ENCODE data around the gene ANKRD53.

Gene ANKRD53

DNA sequence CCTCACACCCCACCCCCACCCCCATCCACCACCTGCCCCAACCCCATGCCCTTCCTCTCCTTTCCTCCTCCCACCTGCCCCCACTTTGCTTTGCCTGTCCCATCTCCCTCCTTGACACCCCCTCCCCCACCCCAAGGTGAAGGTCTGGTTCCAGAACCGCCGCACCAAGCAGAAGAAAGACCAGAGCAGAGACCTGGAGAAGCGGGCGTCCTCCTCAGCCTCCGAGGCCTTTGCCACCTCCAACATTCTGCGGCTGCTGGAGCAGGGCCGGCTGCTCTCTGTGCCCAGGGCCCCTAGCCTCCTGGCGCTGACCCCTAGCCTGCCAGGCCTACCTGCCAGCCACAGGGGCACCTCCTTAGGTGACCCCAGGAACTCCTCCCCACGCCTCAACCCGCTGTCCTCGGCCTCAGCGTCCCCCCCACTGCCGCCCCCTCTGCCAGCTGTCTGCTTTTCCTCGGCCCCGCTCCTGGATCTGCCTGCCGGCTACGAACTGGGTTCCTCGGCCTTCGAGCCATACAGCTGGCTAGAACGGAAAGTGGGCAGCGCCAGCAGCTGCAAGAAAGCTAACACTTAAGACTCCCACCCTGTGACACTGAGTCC lies 45.7 kb upstream of the ANKRD53 start:
- no peaks in the 10 kb centered on the region for H3K9me3 ChIP-seq (replicated peaks in 1 of 2; ENCODE audit: control insufficient read depth in 2 of 2, insufficient read depth in 1 of 2, low read depth in 1 of 2, low read length in 2 of 2)
- H2BK120ac ChIP-seq (ENCODE audit: low read depth, low read length), result no peak overlapping the region
- WGBS, 2 donors (ENCODE audit: extremely low coverage in 2 of 2, insufficient read length in 2 of 2, insufficient replicate concordance in 1 of 2), result no CpG with 5 or more reads among the region's 21 CpGs
- H3K27ac ChIP-seq (replicated peaks; ENCODE audit: low read length), result no peak overlapping the region
- H3K27me3 ChIP-seq (ENCODE audit: control insufficient read depth in 3 of 3, insufficient read depth in 3 of 3, low read depth in 1 of 3, low read length in 3 of 3), result no peaks in the 10 kb centered on the region
- no peak for DNase-seq (ENCODE audit: low spot score)
- peak overlapping the region; percentile 61 for H3K23ac ChIP-seq (ENCODE audit: low read depth, low read length, poor library complexity)
- no peak overlapping the region for H3K14ac ChIP-seq (ENCODE audit: low read length)
- no peak overlapping the region for H4K91ac ChIP-seq (ENCODE audit: low read depth, low read length, poor library complexity)
- peaks cover 19 to 23% of the 10 kb centered on the region in 2 donors for H3K4me1 ChIP-seq (ENCODE audit: control insufficient read depth in 2 of 2, insufficient read depth in 1 of 2, low read depth in 1 of 2, low read length in 2 of 2)
- H3K4ac ChIP-seq (ENCODE audit: low read length), result no peak overlapping the region
- no peak overlapping the region for H4K8ac ChIP-seq (ENCODE audit: low read depth, low read length)
- no peak overlapping the region for H2AFZ ChIP-seq (ENCODE audit: low read length)
- peak overlapping the region; percentile 64 for H2AK5ac ChIP-seq (ENCODE audit: low read depth, low read length)
- peak overlapping the region; percentile 43 for H2BK15ac ChIP-seq (ENCODE audit: low read length)
- H3K36me3 ChIP-seq (replicated peaks in 1 of 2; ENCODE audit: control insufficient read depth in 2 of 2, insufficient read depth in 2 of 2, low read length in 2 of 2), result peaks cover 0 to 17% of the 10 kb centered on the region in 2 donors
- no peaks in the 10 kb centered on the region for H3K79me1 ChIP-seq (ENCODE audit: low read depth, low read length)
- H2BK12ac ChIP-seq (ENCODE audit: low read length), result peak overlapping the region; percentile 8
- no peak overlapping the region for H3K4me3 ChIP-seq (ENCODE audit: low read length in 2 of 2)
- H3K9ac ChIP-seq (ENCODE audit: low read depth, low read length, poor library complexity), result no peak overlapping the region
- peak overlapping the region; percentile 20 for H3K18ac ChIP-seq (ENCODE audit: low read length)
- H3K4me2 ChIP-seq (ENCODE audit: insufficient read depth, low read length, poor library complexity, severe bottlenecking), result no peak overlapping the region
- no peak overlapping the region for H2BK5ac ChIP-seq (ENCODE audit: low read length)

DNA sequence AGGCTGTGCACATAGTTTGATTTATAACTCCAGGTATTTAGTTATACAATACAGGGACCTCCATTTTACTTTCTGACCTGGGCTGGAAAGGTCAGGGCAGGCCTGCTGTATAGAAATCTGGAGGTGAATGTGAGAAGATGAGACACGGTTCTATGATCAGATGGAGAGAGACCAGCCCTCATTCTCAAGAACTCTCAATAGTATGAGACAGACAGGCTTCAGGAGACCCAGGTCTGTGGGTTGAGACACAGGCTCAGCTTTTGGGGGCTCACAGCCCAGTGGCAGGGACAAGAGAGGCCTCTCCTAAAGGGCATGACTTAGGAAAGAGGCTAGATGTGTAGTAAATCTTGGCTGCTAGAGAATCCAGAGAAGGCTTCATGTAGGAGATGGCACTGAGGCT lies 43.4 kb upstream of the ANKRD53 start:
- Histone ChIP-seq H2BK5ac (ENCODE audit: low read length) (no peak overlapping the region), H4K91ac (ENCODE audit: low read depth, low read length, poor library complexity) (no peak overlapping the region), H3K36me3 (replicated peaks in 1 of 2; ENCODE audit: control insufficient read depth in 2 of 2, insufficient read depth in 2 of 2, low read length in 2 of 2) (peaks cover 0 to 7% of the 10 kb centered on the region in 2 donors), H3K27me3 (ENCODE audit: control insufficient read depth in 3 of 3, insufficient read depth in 3 of 3, low read depth in 1 of 3, low read length in 3 of 3) (no peaks in the 10 kb centered on the region), H3K79me1 (ENCODE audit: low read depth, low read length) (no peaks in the 10 kb centered on the region), H3K14ac (ENCODE audit: low read length) (no peak overlapping the region), H3K9me3 (replicated peaks in 1 of 2; ENCODE audit: control insufficient read depth in 2 of 2, insufficient read depth in 1 of 2, low read depth in 1 of 2, low read length in 2 of 2) (no peaks in the 10 kb centered on the region), H3K18ac (ENCODE audit: low read length) (no peak overlapping the region), H3K4me3 (ENCODE audit: low read length in 2 of 2) (no peak overlapping the region), H3K27ac (replicated peaks; ENCODE audit: low read length) (no peak overlapping the region), H3K9ac (ENCODE audit: low read depth, low read length, poor library complexity) (no peak overlapping the region), H3K4me1 (ENCODE audit: control insufficient read depth in 2 of 2, insufficient read depth in 1 of 2, low read depth in 1 of 2, low read length in 2 of 2) (peaks cover 39 to 43% of the 10 kb centered on the region in 2 donors), H3K4ac (ENCODE audit: low read length) (no peak overlapping the region), H2BK12ac (ENCODE audit: low read length) (no peak overlapping the region), H3K23ac (ENCODE audit: low read depth, low read length, poor library complexity) (no peak overlapping the region), H2BK120ac (ENCODE audit: low read depth, low read length) (no peak overlapping the region), H3K4me2 (ENCODE audit: insufficient read depth, low read length, poor library complexity, severe bottlenecking) (no peak overlapping the region), H2BK15ac (ENCODE audit: low read length) (no peak overlapping the region), H2AK5ac (ENCODE audit: low read depth, low read length) (no peak overlapping the region), H2AFZ (ENCODE audit: low read length) (no peak overlapping the region), H4K8ac (ENCODE audit: low read depth, low read length) (no peak overlapping the region)
- DNase-seq (ENCODE audit: low spot score), result no peak
- no CpG with 5 or more reads among the region's 1 CpG for WGBS, 2 donors (ENCODE audit: extremely low coverage in 2 of 2, insufficient read length in 2 of 2, insufficient replicate concordance in 1 of 2)

DNA sequence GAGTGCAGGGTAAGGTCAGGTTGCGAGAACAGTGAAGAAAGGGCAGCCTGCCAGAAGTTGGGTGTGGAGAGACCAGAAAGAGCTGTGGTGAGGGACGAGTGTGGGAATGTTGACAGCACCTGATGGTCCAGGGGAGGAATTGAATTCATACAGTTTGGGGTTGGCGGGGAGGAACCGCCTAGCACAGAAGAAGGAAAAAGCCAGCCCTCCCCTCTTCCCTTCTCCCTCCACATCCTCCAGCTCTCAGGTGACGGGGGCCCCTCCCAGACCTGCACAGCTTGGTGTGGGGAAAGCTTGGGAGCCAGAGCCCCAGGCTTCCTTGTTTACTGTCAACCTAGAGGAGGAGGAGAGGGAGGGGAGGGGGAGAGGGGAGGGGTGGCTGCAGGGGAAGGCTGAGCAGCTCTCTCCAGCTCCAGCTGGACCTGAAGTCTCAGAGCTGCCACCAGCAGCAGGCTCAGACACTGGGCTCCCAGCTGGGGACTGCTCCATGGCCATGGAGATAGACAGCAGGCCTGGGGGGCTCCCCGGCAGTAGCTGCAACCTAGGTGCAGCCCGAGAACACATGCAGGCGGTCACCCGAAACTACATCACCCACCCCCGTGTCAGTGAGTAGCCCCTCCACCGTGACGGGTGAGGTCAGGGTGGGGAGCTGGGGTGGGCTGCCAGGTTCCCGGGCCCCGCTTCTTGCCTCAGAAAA lies 42.8 kb upstream of the ANKRD53 start, which contains the start of gene ATP6V1B1:
TSS of gene ATP6V1B1 (plus strand) at position 433 of the 697 bp plus-strand sequence. CDS start at position 488, 55 bp downstream.
- Histone ChIP-seq H2AK5ac (ENCODE audit: low read depth, low read length) (peak within 1 kb of the TSS; percentile 94), H3K18ac (ENCODE audit: low read length) (peak within 1 kb of the TSS; percentile 84), H3K27ac (replicated peaks; ENCODE audit: low read length) (no peak within 1 kb of the TSS), H3K4ac (ENCODE audit: low read length) (no peak within 1 kb of the TSS), H2AFZ (ENCODE audit: low read length) (no peak within 1 kb of the TSS), H2BK120ac (ENCODE audit: low read depth, low read length) (no peak within 1 kb of the TSS), H2BK15ac (ENCODE audit: low read length) (peak within 1 kb of the TSS; percentile 40), H2BK12ac (ENCODE audit: low read length) (peak within 1 kb of the TSS; percentile 48), H3K4me1 (ENCODE audit: control insufficient read depth in 2 of 2, insufficient read depth in 1 of 2, low read depth in 1 of 2, low read length in 2 of 2) (peaks cover 44 to 48% of the 10 kb centered on the region in 2 donors), H3K4me2 (ENCODE audit: insufficient read depth, low read length, poor library complexity, severe bottlenecking) (no peak within 1 kb of the TSS), H4K91ac (ENCODE audit: low read depth, low read length, poor library complexity) (no peak within 1 kb of the TSS), H3K14ac (ENCODE audit: low read length) (peak within 1 kb of the TSS; percentile 73), H3K27me3 (ENCODE audit: control insufficient read depth in 3 of 3, insufficient read depth in 3 of 3, low read depth in 1 of 3, low read length in 3 of 3) (no peaks in the 10 kb centered on the region), H3K36me3 (replicated peaks in 1 of 2; ENCODE audit: control insufficient read depth in 2 of 2, insufficient read depth in 2 of 2, low read length in 2 of 2) (peaks cover 0 to 7% of the 10 kb centered on the region in 2 donors), H3K9me3 (replicated peaks in 1 of 2; ENCODE audit: control insufficient read depth in 2 of 2, insufficient read depth in 1 of 2, low read depth in 1 of 2, low read length in 2 of 2) (no peaks in the 10 kb centered on the region), H3K9ac (ENCODE audit: low read depth, low read length, poor library complexity) (no peak within 1 kb of the TSS), H2BK5ac (ENCODE audit: low read length) (no peak within 1 kb of the TSS), H3K23ac (ENCODE audit: low read depth, low read length, poor library complexity) (no peak within 1 kb of the TSS), H4K8ac (ENCODE audit: low read depth, low read length) (no peak within 1 kb of the TSS), H3K4me3 (ENCODE audit: low read length in 2 of 2) (peak within 1 kb of the TSS in 1 of 2 donors; percentile 15), H3K79me1 (ENCODE audit: low read depth, low read length) (no peaks in the 10 kb centered on the region)
- WGBS, 2 donors (ENCODE audit: extremely low coverage in 2 of 2, insufficient read length in 2 of 2, insufficient replicate concordance in 1 of 2), result no CpG with 5 or more reads among the region's 14 CpGs
- no peak for DNase-seq (ENCODE audit: low spot score)

Data from neuronal stem cell (in vitro differentiated cells).